Activated naive CD4-positive, alpha-beta T cell treated with anti-CD3 and anti-CD28 coated beads, Interleukin-2, amount 10 ng/mL, durations not matched to agents 7 days and 5 days (primary cell): ENCODE results near the gene PIK3AP1.
"Not testable (repeated sequence)": the region's sequence is repeated elsewhere in the genome, so short reads cannot be mapped to it uniquely, and the experiment has no call there.

Source experiments
- CTCF ChIA-PET: fragments of 350-600 bp; sonication (Branson Sonifier 250); formaldehyde crosslinking; loops from one replicate; lab custom pipeline; 2021; ENCODE audit warnings: antibody characterized with exemption; lab: Charles Lee
- DNase-seq: peaks from one replicate; pipeline ENCODE4 v3.0.0-alpha.2; 2020
- H3K27ac Mint-ChIP-seq: one replicate; pipeline ENCODE4 v1.8.0; 2021; ENCODE audit warnings: mild to moderate bottlenecking, moderate library complexity, mixed read lengths
- H3K27me3 Mint-ChIP-seq: one replicate; pipeline ENCODE4 v1.8.0; 2021; ENCODE audit warnings: mild to moderate bottlenecking, mixed read lengths
- H3K36me3 Mint-ChIP-seq: one replicate; pipeline ENCODE4 v1.8.0; 2021; ENCODE audit warnings: mixed read lengths
- H3K4me1 Mint-ChIP-seq: one replicate; pipeline ENCODE4 v1.8.0; 2021; ENCODE audit warnings: mixed read lengths
- H3K4me3 Mint-ChIP-seq: one replicate; pipeline ENCODE4 v1.8.0; 2021; ENCODE audit warnings: mild to moderate bottlenecking, moderate library complexity, mixed read lengths
- H3K9me3 Mint-ChIP-seq: one replicate; pipeline ENCODE4 v1.8.0; 2021; ENCODE audit warnings: mixed read lengths

The PIK3AP1 gene

DNA sequence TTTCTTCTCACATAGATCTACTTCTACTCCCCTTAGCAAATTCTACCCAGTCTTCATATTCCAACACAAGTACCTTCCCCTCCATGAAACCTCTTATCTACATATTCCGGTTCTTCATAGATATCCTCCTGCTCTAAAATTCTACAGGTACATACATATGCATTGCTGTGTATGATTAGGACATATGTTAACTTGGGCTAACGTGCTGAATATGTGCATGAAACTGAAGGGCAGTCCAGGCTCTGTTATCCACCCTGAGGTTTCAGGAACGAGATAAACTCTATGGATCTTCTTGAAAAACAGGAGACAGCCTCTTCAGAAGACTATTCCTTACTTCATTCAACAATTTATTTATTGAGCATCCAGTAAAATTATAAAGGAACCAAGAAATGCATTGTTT lies 165.0 kb downstream of the PIK3AP1 start:
- H3K27me3 Mint-ChIP-seq: no peaks in the 10 kb centered on the region
- no peaks in the 10 kb centered on the region for H3K4me1 Mint-ChIP-seq
- no peak for DNase-seq
- no peaks in the 10 kb centered on the region for H3K9me3 Mint-ChIP-seq
- H3K27ac Mint-ChIP-seq: no peak overlapping the region
- CTCF ChIA-PET: interaction anchor here (1.4 kb wide), 1 partner anchor 41 kb away, joined by 4 read pairs; the partner anchor contains the start of gene TLL2
- peaks cover 18% of the 10 kb centered on the region for H3K36me3 Mint-ChIP-seq
- no peak overlapping the region for H3K4me3 Mint-ChIP-seq

GRCh38 chr10:96548589-96548988 lies 171.7 kb downstream of the PIK3AP1 start:
- Mint-ChIP-seq H3K27me3 (no peaks in the 10 kb centered on the region), H3K36me3 (peaks cover 43% of the 10 kb centered on the region), H3K27ac (no peak overlapping the region), H3K4me1 (no peaks in the 10 kb centered on the region), H3K4me3 (no peak overlapping the region), H3K9me3 (no peaks in the 10 kb centered on the region)
- no peak for DNase-seq
- CTCF ChIA-PET: no interaction called here

DNA sequence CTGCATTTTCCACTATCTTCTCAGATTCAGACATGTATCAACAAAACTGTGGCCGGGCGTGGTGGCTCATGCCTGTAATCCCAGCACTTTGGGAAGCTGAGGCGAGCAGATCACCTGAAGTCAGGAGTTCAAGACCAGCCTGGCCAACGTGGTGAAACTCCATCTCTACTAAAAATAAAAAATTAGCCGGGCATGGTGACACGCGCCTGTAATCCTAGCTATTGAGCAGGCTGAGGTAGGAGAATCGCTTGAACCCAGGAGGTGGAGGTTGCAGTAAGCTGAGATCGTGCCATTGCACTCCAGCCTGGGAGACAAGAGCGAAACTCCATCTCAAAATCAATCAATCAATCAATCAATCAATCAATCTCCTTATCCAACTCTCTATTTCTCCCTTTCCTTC lies 174.8 kb downstream of the PIK3AP1 start:
- CTCF ChIA-PET, H3K4me1 Mint-ChIP-seq, DNase-seq, H3K27ac Mint-ChIP-seq, H3K4me3 Mint-ChIP-seq, H3K27me3 Mint-ChIP-seq, H3K9me3 Mint-ChIP-seq: not testable (repeated sequence)
- H3K36me3 Mint-ChIP-seq: peaks cover 50% of the 10 kb centered on the region
